Liver (tissue), 9 donors: ENCODE measurements around the gene ZFYVE28. TPM values are rescaled to one million over a fixed set of nuclear protein-coding genes. Genes with fewer than 3 reads are reported as not detected.

Experiments used
- DNase-seq: peaks from one replicate; pipeline ENCODE4 v3.0.0-alpha.2; 2017; ENCODE audit warnings: low spot score
- H3K27ac ChIP-seq, 2 donors: one replicate each; pipeline ENCODE4 v1.7.0; 2013; ENCODE audit warnings: inconsistent platforms in 2 of 2, low read length in 2 of 2, control low read depth in 1 of 2, low read depth in 1 of 2, mild to moderate bottlenecking in 1 of 2
- H3K27me3 ChIP-seq, 4 donors: one replicate each; pipeline versions ENCODE4 v1.6.1 to v1.7.0; 2013; ENCODE audit warnings: low read length in 3 of 4, inconsistent platforms in 1 of 4, mild to moderate bottlenecking in 1 of 4, moderate library complexity in 1 of 4; ENCODE audit not compliant: control insufficient read depth in 4 of 4, insufficient read depth in 4 of 4
- H3K36me3 ChIP-seq, 4 donors: one replicate each; pipeline versions ENCODE4 v1.6.1 to v1.7.0; 2013; ENCODE audit warnings: low read length in 3 of 4, mild to moderate bottlenecking in 3 of 4, low read depth in 1 of 4, moderate library complexity in 1 of 4; ENCODE audit not compliant: control insufficient read depth in 4 of 4, insufficient read depth in 3 of 4
- H3K4me1 ChIP-seq, 4 donors: one replicate each; pipeline versions ENCODE4 v1.6.1 to v1.7.0; 2013; ENCODE audit warnings: low read length in 3 of 4, mild to moderate bottlenecking in 3 of 4, moderate library complexity in 1 of 4; ENCODE audit not compliant: control insufficient read depth in 4 of 4, insufficient read depth in 4 of 4
- H3K4me3 ChIP-seq, 3 donors: one replicate each; pipeline versions ENCODE4 v1.6.1 to v1.7.0; 2013; ENCODE audit warnings: low read length in 3 of 3, control low read depth in 1 of 3, low read depth in 1 of 3, mild to moderate bottlenecking in 1 of 3
- H3K9ac ChIP-seq, 2 donors: one replicate each; pipeline ENCODE4 v1.7.0; 2013; ENCODE audit warnings: low read length in 2 of 2, mild to moderate bottlenecking in 2 of 2, moderate library complexity in 2 of 2, control low read depth in 1 of 2, low read depth in 1 of 2
- H3K9me3 ChIP-seq, 4 donors: one replicate each; pipeline versions ENCODE4 v1.6.1 to v1.7.0; 2013; ENCODE audit warnings: low read length in 3 of 4; ENCODE audit not compliant: control insufficient read depth in 4 of 4
- ATF3 ChIP-seq: IDR thresholded peaks from 2 replicates; pipeline ENCODE4 v1.6.1; 2016; ENCODE audit warnings: antibody characterized with exemption
- EGR1 ChIP-seq, 2 donors: IDR thresholded peaks; 2 replicates each; pipeline ENCODE4 v1.6.1; 2016 to 2018; ENCODE audit warnings: antibody characterized with exemption in 2 of 2, low read depth in 2 of 2
- FOXA1 ChIP-seq: IDR thresholded peaks from 2 replicates; pipeline ENCODE4 v1.6.1; 2016; ENCODE audit warnings: antibody characterized with exemption
- FOXA2 ChIP-seq: IDR thresholded peaks from 2 replicates; pipeline ENCODE4 v1.6.1; 2016; ENCODE audit warnings: antibody characterized with exemption
- GABPA ChIP-seq, 2 donors: IDR thresholded peaks in 1 of 2; conservative IDR thresholded peaks in 1 of 2; 2 replicates each; pipeline ENCODE4 v1.6.1; 2016; ENCODE audit warnings: antibody characterized with exemption in 2 of 2, mild to moderate bottlenecking in 1 of 2, moderate library complexity in 1 of 2
- HNF4A ChIP-seq, 2 donors: conservative IDR thresholded peaks; 2 replicates each; pipeline ENCODE4 v1.6.1; 2016; ENCODE audit warnings: antibody characterized with exemption in 2 of 2, mild to moderate bottlenecking in 2 of 2
- HNF4G ChIP-seq: IDR thresholded peaks from 2 replicates; pipeline ENCODE4 v1.6.1; 2016; ENCODE audit warnings: antibody characterized with exemption
- JUND ChIP-seq, 2 donors: IDR thresholded peaks; 2 replicates each; pipeline ENCODE4 v1.6.1; 2016; ENCODE audit warnings: antibody characterized with exemption in 2 of 2
- MAX ChIP-seq: IDR thresholded peaks from 2 replicates; pipeline ENCODE4 v1.6.1; 2016; ENCODE audit warnings: antibody characterized with exemption
- NR2F2 ChIP-seq: IDR thresholded peaks from 2 replicates; pipeline ENCODE4 v1.6.1; 2016; ENCODE audit warnings: antibody characterized with exemption
- RAD21 ChIP-seq, 2 donors: IDR thresholded peaks; 2 replicates each; pipeline ENCODE4 v1.6.1; 2016; ENCODE audit warnings: antibody characterized with exemption in 2 of 2, mild to moderate bottlenecking in 2 of 2
- REST ChIP-seq: IDR thresholded peaks from 2 replicates; pipeline ENCODE4 v1.6.1; 2016; ENCODE audit warnings: antibody characterized with exemption, mild to moderate bottlenecking
- RXRA ChIP-seq, 2 donors: IDR thresholded peaks; 2 replicates each; pipeline ENCODE4 v1.6.1; 2017 to 2018; ENCODE audit warnings: antibody characterized with exemption in 2 of 2, mild to moderate bottlenecking in 1 of 2
- TAF1 ChIP-seq: conservative IDR thresholded peaks from 2 replicates; pipeline ENCODE4 v1.6.1; 2016; ENCODE audit warnings: antibody characterized with exemption, mild to moderate bottlenecking
- YY1 ChIP-seq: IDR thresholded peaks from 2 replicates; pipeline ENCODE4 v1.6.1; 2016; ENCODE audit warnings: antibody characterized with exemption, mild to moderate bottlenecking
- ZBTB33 ChIP-seq: IDR thresholded peaks from 2 replicates; pipeline ENCODE4 v1.6.1; 2016; ENCODE audit warnings: antibody characterized with exemption
- WGBS: extraction: QIAGEN DNeasy Blood & Tissue Kit; methylation state at CpG from one replicate; pipeline ENCODE4 v1.1.7; 2013; 5-methylcytosine and 5-hydroxymethylcytosine counted together
- polyA plus RNA-seq, 2 donors: library from polyadenylated mRNA; stranded (reverse) in 1 of 2; unstranded in 1 of 2; fragments of 200-250 nt in 1 of 2; fragments of >200 nt in 1 of 2; fragmentation: Nextera tagmentation in 1 of 2; extraction: Ambion mirVana in 1 of 2; gene quantifications; one replicate each; pipeline versions ENCODE4 v1.2.1 to v1.2.3, GENCODE V29; 2013 to 2015
- total RNA-seq, 2 donors: library from RNA; depleted of rRNA; stranded (reverse); fragments of >200 nt; gene quantifications; one replicate each; pipeline ENCODE4 v1.2.3, GENCODE V29; 2014
- donor health status: healthy.
- donor health status: healthy.
- donor health status: healthy.
- donor health status: healthy.
- donor health status: healthy.

Gene ZFYVE28
- total and polyA plus RNA-seq, 4 donors: 2.0 to 6.1 (median 2.7) TPM

GRCh38 chr4:2266181-2266580 is 152.3 kb downstream of the ZFYVE28 start:
- H3K4me3 ChIP-seq: no peak overlapping the region
- no peak overlapping the region for H3K9ac ChIP-seq
- WGBS: 23% methylated on average over 8 of the region's 8 CpGs

GRCh38 chr4:2265113-2266110 is 153.0 kb downstream of the ZFYVE28 start:
- Histone ChIP-seq H3K27ac (no peak overlapping the region), H3K36me3 (no peaks in the 10 kb centered on the region), H3K27me3 (no peaks in the 10 kb centered on the region), H3K9me3 (no peaks in the 10 kb centered on the region), H3K4me1 (peaks cover 6 to 23% (median 14%) of the 10 kb centered on the region in 4 donors), H3K4me3 (no peak overlapping the region), H3K9ac (no peak overlapping the region)
- 90% methylated on average over 19 of the region's 19 CpGs for WGBS
- DNase-seq: no peak
- TF ChIP-seq TAF1 (no peak), HNF4A (conservative IDR thresholded peaks at IDR 0.05) (no peak), JUND (IDR thresholded peaks at IDR 0.05) (no peak), RAD21 (IDR thresholded peaks at IDR 0.05) (no peak), REST (no peak), EGR1 (IDR thresholded peaks at IDR 0.05; ENCODE audit: low read depth in 2 of 2) (no peak), ZBTB33 (no peak), FOXA2 (no peak), NR2F2 (no peak), YY1 (no peak), ATF3 (no peak), RXRA (IDR thresholded peaks at IDR 0.05) (no peak), FOXA1 (no peak), GABPA (IDR thresholded peaks at IDR 0.05 in 1 of 2, conservative IDR thresholded peaks at IDR 0.05 in 1 of 2) (no peak), MAX (no peak)

More at GRCh38 chr4:2266181-2266580, 152.3 kb downstream of the ZFYVE28 start:
- H3K27ac ChIP-seq: no peak overlapping the region
- no peaks in the 10 kb centered on the region for H3K36me3 ChIP-seq
- no peaks in the 10 kb centered on the region for H3K27me3 ChIP-seq
- TF ChIP-seq HNF4G (no peak), GABPA (IDR thresholded peaks at IDR 0.05 in 1 of 2, conservative IDR thresholded peaks at IDR 0.05 in 1 of 2) (no peak), RXRA (IDR thresholded peaks at IDR 0.05) (no peak), ZBTB33 (no peak)
- no peak for DNase-seq
- H3K9me3 ChIP-seq: no peaks in the 10 kb centered on the region
- H3K4me1 ChIP-seq: peaks cover 3 to 15% (median 11%) of the 10 kb centered on the region in 4 donors
